Ishikawa (cell line): ENCODE data around the gene PTPRD.

Source experiments
- EP300 ChIP-seq: IDR thresholded peaks from 2 replicates; pipeline ENCODE4 v1.6.1; 2012; ENCODE audit warnings: borderline replicate concordance
- REST ChIP-seq: IDR thresholded peaks from 2 replicates; pipeline ENCODE4 v1.6.1; 2012; ENCODE audit warnings: low read depth, mild to moderate bottlenecking
- TF ChIP-seq, protein P1 (sequence below): IDR thresholded peaks from 2 replicates; pipeline ENCODE4 v1.6.1; 2012

DNA sequence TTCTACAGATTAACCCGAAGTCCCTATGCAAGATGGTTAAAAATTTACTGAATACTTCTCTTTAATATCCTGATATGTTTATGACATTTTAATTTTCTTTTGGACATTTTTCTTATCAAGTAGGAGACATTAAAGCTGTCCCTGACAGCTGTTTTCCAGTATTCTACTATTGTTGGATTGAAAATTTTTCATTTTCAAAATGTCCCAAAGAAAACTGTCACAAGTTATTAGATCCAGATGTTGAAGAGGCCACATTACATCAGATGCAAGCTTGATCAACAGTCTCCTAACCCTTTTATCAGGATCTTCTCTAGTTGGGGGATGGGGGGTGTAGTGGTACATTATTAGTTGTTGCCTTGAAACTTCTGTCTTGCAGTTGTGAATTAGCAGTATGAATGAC lies 1410.5 kb downstream of the PTPRD start:
- no peak for TF ChIP-seq REST
- TF ChIP-seq EP300, result no peak
- TF ChIP-seq, protein P1, sequence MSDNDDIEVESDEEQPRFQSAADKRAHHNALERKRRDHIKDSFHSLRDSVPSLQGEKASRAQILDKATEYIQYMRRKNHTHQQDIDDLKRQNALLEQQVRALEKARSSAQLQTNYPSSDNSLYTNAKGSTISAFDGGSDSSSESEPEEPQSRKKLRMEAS, result no peak
